Brain microvascular endothelial cell (primary cell): ENCODE data around the gene KRT78.

Source experiments
- DNase-seq: peaks from one replicate; pipeline ENCODE4 v3.0.0-alpha.2; 2020
- H3K27ac ChIP-seq: fragments of 250-450 bp; sonication (Bioruptor Pico); 2 replicates; pipeline ENCODE4 v1.5.1; 2020; ENCODE audit warnings: mild to moderate bottlenecking, moderate library complexity
- H3K27me3 ChIP-seq: fragments of 250-450 bp; sonication (Bioruptor Pico); replicated peaks from 2 replicates; pipeline ENCODE4 v1.5.1; 2020; ENCODE audit warnings: mild to moderate bottlenecking
- H3K36me3 ChIP-seq: fragments of 250-450 bp; sonication (Bioruptor Pico); replicated peaks from 2 replicates; pipeline ENCODE4 v1.5.1; 2020; ENCODE audit warnings: mild to moderate bottlenecking
- H3K4me3 ChIP-seq: 2 replicates; pipeline ENCODE4 v1.5.1; 2011; ENCODE audit warnings: low read depth, mild to moderate bottlenecking, control low read depth, low read length, moderate library complexity
- CTCF ChIP-seq: IDR thresholded peaks from 2 replicates; pipeline ENCODE4 v1.5.1; 2011; ENCODE audit warnings: low read depth, mild to moderate bottlenecking, moderate library complexity, low read length, control low read depth, inconsistent platforms; ENCODE audit errors: missing control alignments
- in situ Hi-C: cut with HindIII; loops from 2 replicates; pipeline ENCODE4 v1.10.0; 2017; ENCODE audit warnings: low sequenced_read_pairs, low pct_ligation_motif_present

KRT78 gene

DNA sequence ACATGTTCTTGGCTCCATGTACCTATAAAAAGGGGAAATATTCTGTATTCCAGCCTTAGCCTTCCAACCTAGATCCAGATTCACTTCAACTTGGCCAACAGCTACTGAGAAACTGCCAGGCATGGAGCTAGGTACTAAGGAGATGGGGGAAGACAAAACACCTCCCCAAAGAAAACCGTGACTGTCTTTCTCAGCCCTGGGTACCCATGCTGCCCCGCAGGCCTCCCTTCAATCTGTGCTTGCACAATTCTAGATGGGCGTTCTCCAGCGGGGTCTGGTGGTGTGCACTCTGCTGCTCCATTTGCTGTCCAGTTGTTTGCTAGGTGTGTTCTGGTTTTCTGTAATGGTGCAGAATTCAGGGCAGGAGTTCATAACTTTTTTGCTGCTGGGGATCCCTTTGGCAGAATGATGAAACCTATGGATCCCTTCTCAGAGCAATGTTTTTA lies 34.1 kb downstream of the KRT78 start:
- H3K36me3 ChIP-seq, result no peaks in the 10 kb centered on the region
- TF ChIP-seq CTCF, result no peak
- H3K27me3 ChIP-seq, result peaks cover 4% of the 10 kb centered on the region
- no peak for DNase-seq
- in situ Hi-C loops, result no loop called here
- no peak overlapping the region for H3K27ac ChIP-seq
- no peak overlapping the region for H3K4me3 ChIP-seq

GRCh38 chr12:52813885-52814709 lies 34.7 kb downstream of the KRT78 start, which contains the start of gene KRT4:
Gene KRT4, minus strand, starts transcription at chr12:52814116. Its CDS starts 58 bp downstream, at chr12:52814058.
- no peaks in the 10 kb centered on the region for H3K36me3 ChIP-seq
- H3K4me3 ChIP-seq, result no peak within 1 kb of the TSS
- no peak within 1 kb of the TSS for H3K27ac ChIP-seq
- no peak for TF ChIP-seq CTCF
- H3K27me3 ChIP-seq, result peaks cover 4% of the 10 kb centered on the region
- DNase-seq, result no peak
- in situ Hi-C loops, result no loop called here

DNA sequence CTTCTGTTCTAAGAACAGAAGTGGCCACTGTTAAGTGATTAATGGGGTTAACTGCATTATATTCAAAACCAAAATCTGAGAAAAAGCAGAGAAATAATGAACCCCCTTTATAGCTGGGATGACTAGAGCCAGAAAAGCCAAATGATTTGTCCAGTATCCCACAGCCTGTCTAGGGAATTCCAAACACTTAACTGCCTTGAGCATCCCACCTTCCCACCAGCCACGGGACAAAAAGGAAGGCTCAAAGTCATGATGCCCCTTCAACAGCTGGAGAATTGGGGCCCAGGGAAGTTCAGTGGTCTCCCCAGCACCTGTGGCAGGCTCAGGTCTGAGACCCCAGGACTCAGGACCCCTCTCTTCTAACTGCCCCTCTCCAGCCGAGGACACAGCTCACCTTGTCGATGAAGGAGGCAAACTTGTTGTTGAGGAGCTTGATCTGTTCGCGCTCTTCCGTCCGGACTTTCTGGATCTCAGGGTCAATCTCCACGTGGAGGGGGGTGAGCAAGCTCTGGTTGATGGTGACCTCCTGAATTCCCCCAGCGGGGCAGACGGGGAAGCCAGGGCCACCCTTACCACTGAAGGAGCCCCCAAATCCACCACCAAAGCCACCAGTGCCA lies 35.5 kb downstream of the KRT78 start:
- Histone ChIP-seq H3K27ac (no peak overlapping the region), H3K4me3 (no peak overlapping the region), H3K36me3 (no peaks in the 10 kb centered on the region), H3K27me3 (peaks cover under 1% of the 10 kb centered on the region)
- in situ Hi-C loops, result no loop called here
- TF ChIP-seq CTCF, result no peak
- no peak for DNase-seq

- DNase-seq, result no peak
- Histone ChIP-seq H3K36me3 (no peaks in the 10 kb centered on the region), H3K27me3 (no peaks in the 10 kb centered on the region), H3K4me3 (no peak overlapping the region), H3K27ac (no peak overlapping the region)
- TF ChIP-seq CTCF, result no peak
- in situ Hi-C loops, result no loop called here
Observed at GRCh38 chr12:52812749-52813148, 36.0 kb downstream of the KRT78 start.

DNA sequence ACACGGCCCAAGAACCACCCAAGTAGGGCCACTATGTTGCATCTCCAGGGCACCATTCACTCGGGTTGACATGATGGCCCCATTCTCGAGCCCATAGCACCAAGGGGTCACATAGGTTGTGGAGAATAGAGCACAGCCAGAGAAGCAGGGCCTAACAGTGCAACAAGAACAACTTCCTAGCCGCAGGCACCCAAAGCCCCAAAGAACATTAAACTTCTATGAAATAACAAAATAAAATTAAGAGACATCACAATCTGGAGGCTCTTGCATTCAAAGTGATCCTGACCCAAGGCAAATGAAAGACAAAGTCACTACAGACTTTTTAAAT lies 36.8 kb downstream of the KRT78 start:
- no peaks in the 10 kb centered on the region for H3K27me3 ChIP-seq
- TF ChIP-seq CTCF, result no peak
- H3K36me3 ChIP-seq, result no peaks in the 10 kb centered on the region
- no peak for DNase-seq
- H3K4me3 ChIP-seq, result no peak overlapping the region
- in situ Hi-C loops, result no loop called here
- H3K27ac ChIP-seq, result no peak overlapping the region
